Measurements from ENCODE around the gene PRR23E.

Gene PRR23E
- total RNA-seq = 0 to 0.07 (median 0) reads per million in 18 experiments

- no peak for DNase-seq
Observed at GRCh38 chr3:127192576-127193232, at the start of gene PRR23E. TSS of gene PRR23E (plus strand) at chr3:127193131. CDS start at chr3:127196686, 3,555 bp downstream.

GRCh38 chr3:127143172-127143571 lies 49.8 kb upstream of the PRR23E start:
- DNase-seq = no peak

GRCh38 chr3:127144631-127145030 lies 48.3 kb upstream of the PRR23E start:
- DNase-seq = no peak

GRCh38 chr3:127145266-127145665 lies 47.7 kb upstream of the PRR23E start:
- no peak for DNase-seq

GRCh38 chr3:127147291-127147885 lies 45.5 kb upstream of the PRR23E start:
- DNase-seq = no peak

GRCh38 chr3:127149621-127150310 lies 43.2 kb upstream of the PRR23E start:
- no peak for DNase-seq

- no peak for DNase-seq
Observed at GRCh38 chr3:127150513-127151250, 42.2 kb upstream of the PRR23E start.

GRCh38 chr3:127151251-127151564 lies 41.7 kb upstream of the PRR23E start:
- no peak for DNase-seq

GRCh38 chr3:127151992-127152650 lies 40.8 kb upstream of the PRR23E start:
- DNase-seq = no peak

- no peak for DNase-seq
Observed at GRCh38 chr3:127152684-127153505, 40.0 kb upstream of the PRR23E start.

- no peak for DNase-seq
Observed at GRCh38 chr3:127153506-127153815, 39.5 kb upstream of the PRR23E start.

- DNase-seq = no peak
Observed at GRCh38 chr3:127156338-127157050, 36.4 kb upstream of the PRR23E start.

- no peak for DNase-seq
Observed at GRCh38 chr3:127157171-127157828, 35.6 kb upstream of the PRR23E start.

- peak in 1 of 2 donors; percentile 23 for DNase-seq
Observed at GRCh38 chr3:127158614-127159229, 34.2 kb upstream of the PRR23E start.

- DNase-seq = no peak
Observed at GRCh38 chr3:127159543-127159942, 33.4 kb upstream of the PRR23E start.

- DNase-seq = no peak
Observed at GRCh38 chr3:127161236-127161635, 31.7 kb upstream of the PRR23E start.

- DNase-seq = no peak
Observed at GRCh38 chr3:127161973-127162579, 30.9 kb upstream of the PRR23E start.

GRCh38 chr3:127162947-127163645 lies 29.8 kb upstream of the PRR23E start:
- no peak for DNase-seq

- no peak for DNase-seq
Observed at GRCh38 chr3:127164615-127165014, 28.3 kb upstream of the PRR23E start.
